Activated CD8-positive, alpha-beta memory T cell treated with anti-CD3 and anti-CD28 coated beads for 36 hours (primary cell): ENCODE results near the gene TNS4. TPM values are rescaled to one million over a fixed set of nuclear protein-coding genes. Genes with fewer than 3 reads are reported as not detected.

Experiments used
- CTCF ChIA-PET: fragments of 350-600 bp; sonication (Branson Sonifier 250); formaldehyde crosslinking; loops from one replicate; lab custom pipeline; 2021; ENCODE audit warnings: antibody characterized with exemption; lab: Charles Lee
- POLR2A ChIA-PET: fragments of 350-600 bp; sonication (Branson Sonifier 250); formaldehyde crosslinking; loops from one replicate; lab custom pipeline; 2021; ENCODE audit warnings: antibody characterized with exemption; lab: Charles Lee
- total RNA-seq, 2 experiments: library from RNA; stranded (reverse); gene quantifications; one replicate each; pipeline ENCODE4 v1.2.3, GENCODE V29; 2021

The TNS4 gene
- total RNA-seq, 2 experiments from 2014 or later, result 4.7 to 5.1 TPM

DNA sequence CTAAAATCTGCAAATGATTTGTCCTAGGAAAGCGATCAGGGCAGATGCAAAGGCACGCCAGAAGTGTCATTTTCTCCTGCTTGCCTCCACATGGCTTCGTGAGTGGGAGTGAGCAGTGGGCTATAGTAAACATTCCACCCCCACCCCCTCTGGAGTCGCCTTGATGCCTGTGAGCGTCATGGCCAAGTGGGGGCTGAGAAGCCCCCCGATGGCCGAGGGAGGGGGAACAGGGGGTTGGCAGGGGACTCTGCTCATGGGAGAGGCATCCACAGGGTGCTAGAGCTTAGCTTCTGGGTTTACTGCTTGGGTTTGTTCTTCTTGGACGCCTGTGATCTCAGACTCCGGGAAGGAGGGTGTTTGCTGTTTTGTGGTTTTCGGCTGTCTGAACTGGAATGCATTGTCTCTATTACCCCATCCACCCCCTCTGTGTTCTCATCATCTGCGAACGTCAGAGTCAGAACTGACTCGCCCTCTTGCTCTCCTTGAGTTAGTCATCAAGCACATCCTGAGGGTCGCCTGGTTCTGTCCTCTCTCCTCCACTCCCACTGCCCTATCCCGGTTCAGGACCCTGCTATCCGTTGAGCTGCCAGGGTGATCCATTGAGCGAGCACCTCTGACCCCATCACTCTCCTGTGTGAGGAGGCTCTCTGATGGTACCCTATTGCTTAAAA, 15.4 kb downstream of the TNS4 start:
- CTCF ChIA-PET, result interaction anchor here (0.6 to 1.0 kb wide), 4 partner anchors 9 to 46 kb away, joined by 3 to 5 read pairs (median 3); no protein-coding TSS in a partner anchor
- POLR2A ChIA-PET, result interaction anchor here (0.6 kb wide), 3 partner anchors 45 to 68 kb away, joined by 3 read pairs; no protein-coding TSS in a partner anchor

DNA sequence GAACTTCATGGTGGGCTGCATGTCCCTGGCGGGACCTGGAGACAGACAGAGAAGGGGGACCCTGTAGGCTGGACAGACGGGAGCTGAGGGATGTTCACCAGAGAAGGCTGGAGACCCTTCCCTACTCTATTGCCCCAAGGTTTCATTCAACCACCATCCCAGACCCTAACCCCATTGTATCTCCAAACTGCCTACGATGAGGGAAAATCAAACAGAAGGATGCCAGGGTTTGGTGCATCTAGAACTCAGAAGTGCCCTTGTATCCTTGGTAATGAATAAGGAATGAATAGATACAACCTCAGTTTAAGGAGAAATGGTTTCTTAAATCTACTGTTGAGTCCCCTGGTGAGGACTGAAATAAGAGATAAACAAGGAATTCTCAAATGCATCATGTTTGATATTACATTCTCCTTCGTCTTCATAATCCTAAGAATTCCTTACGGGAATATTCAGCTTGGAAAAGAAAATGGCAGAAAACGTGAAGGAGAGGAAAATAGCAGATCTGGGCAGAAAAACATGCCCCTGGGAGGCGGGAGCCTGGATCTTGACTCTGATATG, 16.4 kb downstream of the TNS4 start:
- CTCF ChIA-PET, result interaction anchor here (1.0 kb wide), 1 partner anchor 10 kb away, joined by 3 read pairs; no protein-coding TSS in a partner anchor
- POLR2A ChIA-PET, result no interaction called here

- CTCF ChIA-PET, result interaction anchor here (0.8 kb wide), 1 partner anchor 49 kb away, joined by 3 read pairs; no protein-coding TSS in a partner anchor
- POLR2A ChIA-PET, result no interaction called here
Observed at GRCh38 chr17:40484285-40484972, 17.0 kb downstream of the TNS4 start.

GRCh38 chr17:40483679-40484078, 17.7 kb downstream of the TNS4 start:
- ChIA-PET CTCF (interaction anchor here (0.8 kb wide), 1 partner anchor 50 kb away, joined by 3 read pairs; no protein-coding TSS in a partner anchor), POLR2A (no interaction called here)

- CTCF ChIA-PET, result no interaction called here
- POLR2A ChIA-PET, result interaction anchor here (0.6 to 0.9 kb wide), 2 partner anchors 34 to 848 kb away, joined by 3 to 4 read pairs; no protein-coding TSS in a partner anchor
Observed at GRCh38 chr17:40482722-40483121, 18.7 kb downstream of the TNS4 start.

DNA sequence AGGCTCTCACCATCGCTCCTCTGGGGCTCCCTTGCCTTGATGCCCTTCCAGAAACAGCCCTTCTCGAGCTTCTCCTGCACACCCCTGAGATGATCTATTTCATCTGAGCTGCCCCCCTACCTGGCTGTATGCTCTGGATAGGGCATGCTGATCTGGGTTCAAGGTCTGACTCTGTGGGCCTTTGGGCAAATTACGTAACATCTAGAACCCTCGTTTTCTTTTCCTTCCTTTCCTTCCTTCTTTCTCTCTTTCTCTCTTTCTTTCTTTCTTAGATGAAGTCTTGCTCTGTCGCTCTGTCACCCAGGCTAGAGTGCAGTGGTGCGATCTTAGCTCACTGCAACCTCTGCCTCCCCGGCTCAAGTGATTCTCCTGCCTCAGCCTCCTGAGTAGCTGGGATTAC, 20.3 kb downstream of the TNS4 start:
- ChIA-PET POLR2A (interaction anchor here (1.1 to 1.2 kb wide), 2 partner anchors 51 to 83 kb away, joined by 4 read pairs; no protein-coding TSS in a partner anchor), CTCF (interaction anchor here (0.8 to 5.4 kb wide), 3 partner anchors 51 to 79 kb away, joined by 3 to 64 read pairs (median 4); no protein-coding TSS in a partner anchor)

GRCh38 chr17:40480501-40481003, 20.9 kb downstream of the TNS4 start:
- ChIA-PET POLR2A (interaction anchor here (1.1 to 1.2 kb wide), 2 partner anchors 51 to 83 kb away, joined by 4 read pairs; no protein-coding TSS in a partner anchor), CTCF (interaction anchor here (1.3 to 5.4 kb wide), 3 partner anchors 36 to 118 kb away, joined by 5 to 64 read pairs (median 8); no protein-coding TSS in a partner anchor)

- ChIA-PET CTCF (interaction anchor here (1.1 to 5.4 kb wide), 5 partner anchors 36 to 118 kb away, joined by 3 to 64 read pairs (median 5); no protein-coding TSS in a partner anchor), POLR2A (interaction anchor here (1.1 kb wide), 1 partner anchor 84 kb away, joined by 4 read pairs; no protein-coding TSS in a partner anchor)
Observed at GRCh38 chr17:40479754-40480480, 21.5 kb downstream of the TNS4 start.

DNA sequence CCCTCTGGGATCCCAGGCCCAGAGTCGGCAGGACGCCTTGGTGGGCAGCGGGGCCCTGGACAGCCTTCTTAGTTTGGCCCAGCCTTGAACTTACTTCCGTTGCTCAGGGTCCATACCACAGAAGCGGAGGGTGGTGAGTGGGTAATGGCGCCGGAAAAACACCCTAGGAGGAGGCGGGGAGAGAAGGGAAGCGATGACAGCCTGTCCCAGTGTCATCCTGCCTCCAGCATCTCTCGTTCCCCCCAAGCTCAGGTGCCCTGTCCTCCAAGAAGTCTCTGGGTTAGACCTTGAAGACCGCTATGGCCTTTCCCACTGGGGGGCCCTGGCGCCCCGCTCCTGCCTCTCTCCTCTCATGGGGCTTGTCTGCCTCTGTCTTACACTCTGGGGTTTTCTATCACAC, 22.9 kb downstream of the TNS4 start:
- CTCF ChIA-PET, result interaction anchor here (5.4 kb wide), 1 partner anchor 55 kb away, joined by 64 read pairs; no protein-coding TSS in a partner anchor
- POLR2A ChIA-PET, result no interaction called here

- CTCF ChIA-PET, result interaction anchor here (0.6 to 5.4 kb wide), 3 partner anchors 13 to 60 kb away, joined by 3 to 64 read pairs (median 4); no protein-coding TSS in a partner anchor
Observed at GRCh38 chr17:40477796-40478195, 23.6 kb downstream of the TNS4 start.

DNA sequence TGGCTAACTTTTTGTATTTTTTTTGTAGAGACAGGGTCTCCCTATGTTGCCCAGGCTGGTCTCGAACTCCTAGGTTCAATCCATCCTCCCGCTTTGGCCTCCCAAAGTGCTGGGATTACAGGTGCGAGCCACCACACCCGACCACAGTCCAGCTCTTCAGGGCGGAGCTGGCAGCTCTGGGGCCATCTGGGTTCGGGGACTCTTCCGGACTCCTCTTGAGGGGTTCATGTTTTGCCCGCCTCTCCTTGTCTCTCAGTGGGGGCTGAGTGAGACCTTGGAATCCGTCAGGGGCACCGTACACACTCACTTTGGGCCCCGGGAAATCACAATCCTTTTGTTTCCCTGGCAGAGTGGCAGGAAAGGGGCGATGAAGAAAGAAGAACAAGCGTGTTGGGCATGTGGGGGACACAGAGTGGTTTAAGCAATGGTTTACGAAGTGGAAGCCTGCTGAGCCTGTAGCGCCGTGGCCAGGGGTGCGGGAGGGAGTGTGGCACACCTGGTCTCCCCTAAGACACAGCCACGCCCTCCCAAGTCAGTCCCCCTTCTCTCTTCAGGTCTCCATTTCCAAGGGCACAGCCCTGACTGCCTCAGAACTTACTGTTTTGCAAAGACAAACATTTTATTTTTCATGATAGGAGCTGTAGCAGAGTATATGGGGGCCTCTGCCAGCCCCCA, 26.1 kb downstream of the TNS4 start:
- ChIA-PET CTCF (interaction anchor here (0.6 to 5.4 kb wide), 23 partner anchors 8 to 479 kb away, joined by 3 to 64 read pairs (median 5); partner anchors contain the start of gene TOP2A), POLR2A (no interaction called here)

More at GRCh38 chr17:40477796-40478195, 23.6 kb downstream of the TNS4 start:
- POLR2A ChIA-PET, result no interaction called here

DNA sequence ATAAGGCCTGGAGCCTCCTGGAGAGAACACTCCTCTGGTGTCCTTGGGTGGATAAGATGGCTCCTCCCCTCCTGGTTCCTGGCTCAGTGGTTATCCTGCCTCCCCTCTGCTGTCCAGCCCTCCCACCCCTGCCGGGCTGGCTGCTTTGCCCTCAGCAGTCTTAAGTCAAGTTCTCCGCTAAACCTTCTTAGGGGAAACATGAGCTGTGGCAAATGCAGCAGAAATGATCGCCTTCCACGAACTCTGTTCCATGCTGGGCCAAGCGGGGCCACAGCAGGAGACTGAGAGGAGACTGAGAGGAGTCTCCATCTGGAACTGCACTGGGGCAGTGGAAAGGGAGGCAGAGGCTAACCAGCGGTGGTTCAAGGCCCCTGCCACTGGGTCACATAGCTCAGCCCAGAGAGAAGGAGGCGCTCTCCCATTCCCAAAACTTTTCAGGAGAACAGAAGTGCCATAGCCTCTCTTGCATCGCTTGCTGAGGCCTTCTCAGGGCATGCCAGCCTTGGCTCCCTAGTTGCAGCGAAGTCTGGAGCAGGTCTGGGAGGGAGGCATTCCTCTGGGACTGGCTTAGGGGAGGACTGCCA, 26.9 kb downstream of the TNS4 start:
- CTCF ChIA-PET, result no interaction called here
- POLR2A ChIA-PET, result no interaction called here

DNA sequence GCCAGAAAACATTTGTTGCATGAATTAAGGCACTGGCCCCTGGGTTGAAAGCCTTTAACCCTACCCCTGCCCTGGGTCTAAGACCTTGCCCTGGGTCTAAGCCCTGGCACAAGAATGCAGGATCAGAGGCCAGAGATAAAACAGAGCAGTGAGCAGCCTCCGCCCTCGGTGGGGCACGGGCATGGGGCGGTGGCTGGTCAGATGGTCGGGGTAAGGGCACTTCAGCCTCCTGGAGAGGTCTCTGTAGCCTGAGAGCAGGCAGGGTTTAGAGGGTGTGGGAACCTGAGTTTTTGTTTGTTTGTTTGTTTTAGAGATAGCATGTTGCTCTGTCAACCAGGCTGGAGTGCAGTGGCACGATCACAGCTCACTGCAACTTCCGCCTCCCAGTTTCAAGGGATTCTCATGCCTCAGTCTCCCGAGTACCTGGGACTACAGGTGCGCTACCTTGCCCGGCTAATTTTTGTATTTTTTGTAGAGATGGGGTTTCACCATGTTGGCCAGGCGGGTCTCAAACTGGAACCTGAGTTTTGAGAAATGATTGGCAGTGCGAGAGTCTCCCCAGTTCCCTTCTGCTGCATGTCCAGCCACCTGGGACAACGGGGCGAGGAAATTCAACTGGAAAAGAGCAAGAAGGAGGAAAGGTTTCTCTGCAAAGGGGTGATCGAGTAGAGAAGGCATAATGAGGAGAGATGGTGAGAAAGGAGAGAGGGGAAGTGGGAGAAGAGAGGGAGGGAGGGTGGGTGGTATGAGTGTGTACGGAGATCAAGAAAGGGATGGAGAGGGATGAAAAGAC, 27.7 kb downstream of the TNS4 start:
- POLR2A ChIA-PET, result no interaction called here
- CTCF ChIA-PET, result no interaction called here

DNA sequence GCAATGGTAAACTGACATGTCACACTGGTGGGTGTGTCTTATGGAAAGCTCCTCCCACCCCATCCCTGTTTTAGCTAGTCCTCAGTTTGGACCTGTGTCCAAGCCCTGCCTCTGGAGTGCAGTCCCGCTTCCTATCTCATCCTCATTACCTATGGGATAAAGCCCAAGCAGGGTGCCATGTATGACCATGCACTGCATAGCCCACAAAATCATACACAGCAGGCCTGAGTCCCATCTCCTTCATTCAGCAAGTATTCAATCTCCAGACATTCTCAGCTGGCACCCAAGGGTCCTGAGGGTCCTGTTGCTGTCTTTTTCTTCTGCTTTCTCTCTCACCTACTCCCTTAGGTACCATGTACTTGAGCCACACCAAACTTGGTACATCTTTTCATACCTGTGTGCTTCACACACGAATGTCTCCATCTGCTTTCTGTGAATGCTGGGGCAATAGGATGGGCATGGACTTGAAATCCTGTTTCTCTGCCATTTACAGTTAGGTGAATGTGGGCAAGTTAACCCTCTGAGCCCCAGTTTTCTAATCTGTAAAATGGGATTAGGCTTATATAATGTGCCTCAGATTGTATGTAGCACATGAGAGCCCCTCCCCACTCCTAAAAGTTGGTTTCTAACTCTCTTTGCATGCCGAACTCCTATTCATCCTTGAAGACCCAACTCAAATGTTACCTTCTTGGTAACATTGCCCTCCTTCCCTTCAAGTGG, 28.5 kb downstream of the TNS4 start:
- ChIA-PET CTCF (interaction anchor here (0.7 kb wide), 1 partner anchor 47 kb away, joined by 3 read pairs; no protein-coding TSS in a partner anchor), POLR2A (no interaction called here)

GRCh38 chr17:40471846-40472732, 29.3 kb downstream of the TNS4 start:
- CTCF ChIA-PET, result interaction anchor here (0.7 to 1.5 kb wide), 3 partner anchors 48 to 63 kb away, joined by 3 to 4 read pairs (median 3); no protein-coding TSS in a partner anchor
- POLR2A ChIA-PET, result no interaction called here
